IMR-90 (cell line): ENCODE data around the gene ZNF700. TPM values are rescaled to one million over a fixed set of nuclear protein-coding genes. Genes with fewer than 3 reads are reported as not detected.

Experiments used
- ATAC-seq: fragments of 200-7000 bp; cut with Tn5 transposase; 2 replicates; pipeline ENCODE4 v1.9.1; 2020; ENCODE audit warnings: low read depth, mild to moderate bottlenecking, moderate library complexity
- BruUV-seq: library from RNA; stranded (reverse); fragments of 400-500 nt; replicated peaks from 2 replicates; lab custom pipeline; 2021; lab: Mats Ljungman, UMichigan
- CTCF ChIA-PET: fragments of 300-600 bp; formaldehyde crosslinking; extraction: SDS; loops from one replicate; lab custom pipeline; 2021; ENCODE audit warnings: antibody characterized with exemption; lab: Yijun Ruan, JAX
- POLR2A ChIA-PET: fragments of 300-600 bp; sonication (Branson Sonifier 250); formaldehyde crosslinking; loops from one replicate; lab custom pipeline; 2022; ENCODE audit warnings: antibody characterized with exemption; ENCODE audit not compliant: unreplicated experiment; lab: Charles Lee
- DNase-seq: peaks from one replicate; pipeline ENCODE4 v3.0.0; 2013
- H2AFZ ChIP-seq: replicated peaks from 2 replicates; pipeline ENCODE3; 2013; ENCODE audit warnings: low read length, mild to moderate bottlenecking; ENCODE audit not compliant: poor library complexity
- H2AK5ac ChIP-seq: 2 replicates; pipeline ENCODE4 v1.6.1; 2013; ENCODE audit warnings: low read depth, low read length, inconsistent platforms
- H2AK9ac ChIP-seq: replicated peaks from 2 replicates; pipeline ENCODE3; 2013; ENCODE audit warnings: mild to moderate bottlenecking, low read depth, low read length, moderate library complexity; ENCODE audit not compliant: poor library complexity
- H2BK120ac ChIP-seq: 2 replicates; pipeline ENCODE4 v1.6.1; 2013; ENCODE audit warnings: low read depth, low read length, inconsistent platforms
- H2BK15ac ChIP-seq: 3 replicates; pipeline ENCODE4 v1.6.1; 2013; ENCODE audit warnings: low read depth, low read length, inconsistent platforms
- H2BK20ac ChIP-seq: 2 replicates; pipeline ENCODE4 v1.6.1; 2013; ENCODE audit warnings: low read depth, mild to moderate bottlenecking, inconsistent platforms, low read length, moderate library complexity
- H2BK5ac ChIP-seq: 2 replicates; pipeline ENCODE4 v1.6.1; 2013; ENCODE audit warnings: mild to moderate bottlenecking, low read depth, low read length, inconsistent platforms; ENCODE audit not compliant: poor library complexity, severe bottlenecking
- H3K14ac ChIP-seq: replicated peaks from 2 replicates; pipeline ENCODE4 v1.6.1; 2013; ENCODE audit warnings: low read depth, low read length, inconsistent platforms
- H3K18ac ChIP-seq: 2 replicates; pipeline ENCODE4 v1.6.1; 2013; ENCODE audit warnings: low read depth, low read length, control low read depth
- H3K23ac ChIP-seq: 2 replicates; pipeline ENCODE4 v1.6.1; 2013; ENCODE audit warnings: low read depth, low read length, inconsistent platforms
- H3K27ac ChIP-seq: 2 replicates; pipeline ENCODE4 v1.5.1; 2013; ENCODE audit warnings: mild to moderate bottlenecking, control low read depth, low read length; ENCODE audit not compliant: insufficient read depth
- H3K27me3 ChIP-seq: 2 replicates; pipeline ENCODE4 v1.6.1; 2013; ENCODE audit warnings: low read length; ENCODE audit not compliant: control insufficient read depth, insufficient read depth
- H3K36me3 ChIP-seq: 2 replicates; pipeline ENCODE4 v1.6.1; 2013; ENCODE audit warnings: low read length, mixed read lengths; ENCODE audit not compliant: control insufficient read depth, insufficient read depth
- H3K4ac ChIP-seq: 2 replicates; pipeline ENCODE4 v1.6.1; 2013; ENCODE audit warnings: low read depth, low read length, inconsistent platforms
- H3K4me1 ChIP-seq: 2 replicates; pipeline ENCODE4 v1.6.1; 2013; ENCODE audit warnings: low read length, mixed read lengths; ENCODE audit not compliant: control insufficient read depth, insufficient read depth
- H3K4me2 ChIP-seq: 2 replicates; pipeline ENCODE4 v1.6.1; 2013; ENCODE audit warnings: low read depth, mild to moderate bottlenecking, control low read depth, low read length, moderate library complexity
- H3K4me3 ChIP-seq: 2 replicates; pipeline ENCODE4 v1.5.1; 2013; ENCODE audit warnings: low read depth, mild to moderate bottlenecking, control low read depth, low read length, moderate library complexity; ENCODE audit not compliant: insufficient read depth
- H3K56ac ChIP-seq: 2 replicates; pipeline ENCODE4 v1.6.1; 2013; ENCODE audit warnings: low read length, inconsistent platforms; ENCODE audit not compliant: insufficient read depth; ENCODE audit errors: extremely low read depth
- H3K79me1 ChIP-seq, 2 experiments: 2 replicates each; pipeline ENCODE4 v1.6.1; 2013; ENCODE audit warnings: low read length in 2 of 2, inconsistent platforms in 1 of 2, low read depth in 1 of 2
- H3K9ac ChIP-seq: 2 replicates; pipeline ENCODE4 v1.6.1; 2013; ENCODE audit warnings: low read depth, low read length, control low read depth
- H3K9me1 ChIP-seq: 2 replicates; pipeline ENCODE4 v1.6.1; 2013; ENCODE audit warnings: low read length, inconsistent platforms; ENCODE audit not compliant: insufficient read depth
- H3K9me3 ChIP-seq: 2 replicates; pipeline ENCODE4 v1.6.1; 2013; ENCODE audit warnings: low read length; ENCODE audit not compliant: control insufficient read depth, insufficient read depth
- H4K20me1 ChIP-seq: 2 replicates; pipeline ENCODE4 v1.6.1; 2013; ENCODE audit warnings: low read length, inconsistent platforms; ENCODE audit not compliant: insufficient read depth
- H4K5ac ChIP-seq: 2 replicates; pipeline ENCODE4 v1.6.1; 2013; ENCODE audit warnings: mild to moderate bottlenecking, low read depth, low read length, control low read depth
- H4K8ac ChIP-seq, 2 experiments: 2 replicates each; pipeline ENCODE4 v1.6.1; 2013; ENCODE audit warnings: low read depth in 2 of 2, low read length in 2 of 2, control low read depth in 1 of 2, inconsistent platforms in 1 of 2
- H4K91ac ChIP-seq: 2 replicates; pipeline ENCODE4 v1.6.1; 2013; ENCODE audit warnings: low read depth, low read length, inconsistent platforms; ENCODE audit not compliant: insufficient read depth
- BHLHE40 ChIP-seq: fragments of 150-350 bp; IDR thresholded peaks from 2 replicates; pipeline ENCODE4 v1.6.1; 2016; ENCODE audit warnings: mild to moderate bottlenecking, low read depth, low read length
- CEBPB ChIP-seq: IDR thresholded peaks from 2 replicates; pipeline ENCODE4 v1.6.1; 2012; ENCODE audit warnings: low read depth, low read length, improper control_type of control experiment
- MAZ ChIP-seq: IDR thresholded peaks from 2 replicates; pipeline ENCODE4 v1.6.1; 2012; ENCODE audit warnings: low read depth, mild to moderate bottlenecking, low read length, improper control_type of control experiment, moderate library complexity, borderline replicate concordance
- MXI1 ChIP-seq: IDR thresholded peaks from 2 replicates; pipeline ENCODE4 v1.6.1; 2012; ENCODE audit warnings: low read depth, mild to moderate bottlenecking, low read length, moderate library complexity, borderline replicate concordance
- RAD21 ChIP-seq: IDR thresholded peaks from 2 replicates; pipeline ENCODE4 v1.6.1; 2012; ENCODE audit warnings: low read length, improper control_type of control experiment
- USF2 ChIP-seq: fragments of 150-350 bp; IDR thresholded peaks from 2 replicates; pipeline ENCODE4 v1.6.1; 2017; ENCODE audit warnings: mild to moderate bottlenecking, antibody characterized with exemption, low read length, low read depth
- WGBS, 2 experiments: methylation state at CpG; one replicate each; pipeline versions ENCODE4 v1.1.5 to v1.1.7; 2013; ENCODE audit warnings: missing lambda C conversion rate in 2 of 2; ENCODE audit not compliant: insufficient read length in 1 of 2; ENCODE audit errors: extremely low coverage in 2 of 2; 5-methylcytosine and 5-hydroxymethylcytosine counted together
- dilution Hi-C: fragments of 300-500 bp; cut with HindIII; formaldehyde crosslinking; loops from one replicate; pipeline ENCODE4 v1.14.3; 2018; ENCODE audit warnings: low sequenced_read_pairs; ENCODE audit not compliant: unreplicated experiment
- in situ Hi-C: fragments of 300-500 bp; cut with MboI; formaldehyde crosslinking; loops from 3 replicates; pipeline ENCODE4 v1.14.3; 2019; ENCODE audit warnings: low sequenced_read_pairs, inconsistent platforms, mixed read lengths
- intact Hi-C: fragments of 100-400 bp; cut with micrococcal nuclease; formaldehyde crosslinking; loops from 2 replicates; pipeline ENCODE4 v1.10.0; 2022
- polyA plus RNA-seq, 3 experiments: library from polyadenylated mRNA; depleted of rRNA; stranded (reverse); fragments of >200 nt; gene quantifications; 2 replicates each; pipeline ENCODE4 v1.2.3, GENCODE V29; 2012; ENCODE audit warnings: low replicate concordance in 1 of 3
- total RNA-seq: library from RNA; depleted of rRNA; stranded (reverse); fragments of >200 nt; gene quantifications from 2 replicates; pipeline ENCODE4 v1.2.3, GENCODE V29; 2012

The ZNF700 gene
- total and polyA plus RNA-seq, 2 of the 4 experiments (the other 2 are of a cell fraction), result 5.3 to 10.2 TPM

GRCh38 chr19:11942008-11942842 lies 17.3 kb downstream of the ZNF700 start:
- dilution Hi-C loops, result no loop called here
- H3K4me3 ChIP-seq, result no peak overlapping the region
- no peak overlapping the region for H4K8ac ChIP-seq
- H3K56ac ChIP-seq, result no peak overlapping the region
- WGBS, 2 experiments, result 100% methylated on average over 1 of the region's 10 CpGs; no CpG with 5 or more reads in 1 of the 2 experiments
- no peaks in the 10 kb centered on the region for H3K27me3 ChIP-seq
- no peak overlapping the region for H2AFZ ChIP-seq
- peaks cover 9 to 23% of the 10 kb centered on the region in 2 experiments; a peak in 3 of 4 replicates for H3K79me1 ChIP-seq
- no peak overlapping the region for H3K9ac ChIP-seq
- H3K9me1 ChIP-seq, result no peaks in the 10 kb centered on the region
- no peak overlapping the region for H4K91ac ChIP-seq
- no TSS peak for BruUV-seq
- no peaks in the 10 kb centered on the region for H4K20me1 ChIP-seq
- no peak overlapping the region for H2BK120ac ChIP-seq
- no peak for DNase-seq
- H2AK9ac ChIP-seq, result no peak overlapping the region
- H3K18ac ChIP-seq, result no peak overlapping the region
- in situ Hi-C loops, result no loop called here
- H3K14ac ChIP-seq, result no peak overlapping the region
- H3K36me3 ChIP-seq, result peaks cover 31% of the 10 kb centered on the region
- H4K5ac ChIP-seq, result no peak overlapping the region
- no peak overlapping the region for H3K4ac ChIP-seq
- no peak for TF ChIP-seq RAD21
- TF ChIP-seq USF2, result no peak
- TF ChIP-seq MAZ, result no peak
- TF ChIP-seq MXI1, result no peak
- no peak for TF ChIP-seq CEBPB
- no peak for TF ChIP-seq BHLHE40
- CTCF ChIA-PET, result no interaction called here
- no peak overlapping the region for H2BK20ac ChIP-seq
- H2AK5ac ChIP-seq, result no peak overlapping the region
- no peak overlapping the region for H3K27ac ChIP-seq
- no peaks in the 10 kb centered on the region for H3K4me1 ChIP-seq
- no peak overlapping the region for H2BK5ac ChIP-seq
- peaks cover 70% of the 10 kb centered on the region for H3K9me3 ChIP-seq
- POLR2A ChIA-PET, result no interaction called here
- no peak for ATAC-seq
- H3K4me2 ChIP-seq, result no peak overlapping the region
- no peak overlapping the region for H3K23ac ChIP-seq
- no peak overlapping the region for H2BK15ac ChIP-seq
- intact Hi-C loops, result no loop called here
